MM.1S (cell line): ENCODE data around the gene SGPL1.
"Not testable (repeated sequence)": the region's sequence is repeated elsewhere in the genome, so short reads cannot be mapped to it uniquely, and the experiment has no call there.

ENCODE experiments used
- DNase-seq: peaks from one replicate; pipeline ENCODE4 v3.0.0-alpha.2; 2015
- H2AFZ ChIP-seq: fragments of 300-600 bp; sonication (generic); 2 replicates; pipeline ENCODE4 v1.6.0; 2016; ENCODE audit warnings: antibody characterized with exemption, low read length
- H3F3A ChIP-seq: fragments of 300-600 bp; sonication (generic); 2 replicates; pipeline ENCODE4 v1.6.1; 2016; ENCODE audit warnings: mild to moderate bottlenecking, antibody characterized with exemption, low read length, moderate library complexity, mixed read lengths; ENCODE audit not compliant: insufficient read depth
- H3K27ac ChIP-seq: fragments of 300-600 bp; sonication (generic); 2 replicates; pipeline ENCODE4 v1.5.1; 2016; ENCODE audit warnings: mild to moderate bottlenecking, low read length
- H3K27me3 ChIP-seq: fragments of 300-600 bp; sonication (generic); replicated peaks from 2 replicates; pipeline ENCODE4 v1.6.0; 2016; ENCODE audit warnings: low read length; ENCODE audit not compliant: insufficient read depth
- H3K36me3 ChIP-seq: fragments of 300-600 bp; sonication (generic); replicated peaks from 2 replicates; pipeline ENCODE4 v1.6.1; 2016; ENCODE audit warnings: mild to moderate bottlenecking, low read length, mixed read lengths; ENCODE audit not compliant: insufficient read depth
- H3K4me1 ChIP-seq: fragments of 300-600 bp; sonication (generic); 2 replicates; pipeline ENCODE4 v1.6.1; 2016; ENCODE audit warnings: low read length, mixed read lengths
- H3K4me2 ChIP-seq: fragments of 300-600 bp; sonication (generic); 2 replicates; pipeline ENCODE4 v1.6.0; 2016; ENCODE audit warnings: low read depth, low read length
- H3K4me3 ChIP-seq: fragments of 300-600 bp; sonication (generic); 2 replicates; pipeline ENCODE4 v1.5.1; 2016; ENCODE audit warnings: low read length, mixed read lengths
- H3K79me2 ChIP-seq: fragments of 300-600 bp; sonication (generic); 2 replicates; pipeline ENCODE4 v1.6.1; 2016; ENCODE audit warnings: mixed run types, low read length, mixed read lengths
- H3K9ac ChIP-seq: fragments of 300-600 bp; sonication (generic); 2 replicates; pipeline ENCODE4 v1.6.1; 2016; ENCODE audit warnings: low read length, mixed read lengths
- H3K9me2 ChIP-seq: fragments of 300-600 bp; sonication (generic); replicated peaks from 2 replicates; pipeline ENCODE4 v1.6.1; 2016; ENCODE audit warnings: mild to moderate bottlenecking, low read length, mixed read lengths; ENCODE audit not compliant: insufficient read depth
- H3K9me3 ChIP-seq: fragments of 300-600 bp; sonication (generic); replicated peaks from 2 replicates; pipeline ENCODE4 v1.6.1; 2016; ENCODE audit warnings: mild to moderate bottlenecking, low read length, mixed read lengths; ENCODE audit not compliant: insufficient read depth
- H4K20me1 ChIP-seq: fragments of 300-600 bp; sonication (generic); 2 replicates; pipeline ENCODE4 v1.6.1; 2016; ENCODE audit warnings: mild to moderate bottlenecking, low read length, moderate library complexity, mixed read lengths; ENCODE audit not compliant: insufficient read depth
- CTCF ChIP-seq: fragments of 300-600 bp; sonication (generic); IDR thresholded peaks from 2 replicates; pipeline ENCODE4 v1.5.1; 2016; ENCODE audit warnings: antibody characterized with exemption, low read length, mixed read lengths
- EZH2 ChIP-seq: fragments of 300-600 bp; sonication (generic); optimal IDR thresholded peaks from 2 replicates; pipeline ENCODE3; 2017; ENCODE audit warnings: low read depth, mild to moderate bottlenecking, antibody characterized with exemption, low read length, mixed read lengths
- EZH2phosphoT487 ChIP-seq: fragments of 300-600 bp; sonication (generic); IDR thresholded peaks from 2 replicates; pipeline ENCODE4 v1.6.1; 2018; ENCODE audit warnings: antibody characterized with exemption, low read length

The SGPL1 gene

GRCh38 chr10:70917226-70917625 is 101.5 kb downstream of the SGPL1 start:
- H3F3A ChIP-seq: no peaks in the 10 kb centered on the region
- H3K36me3 ChIP-seq: no peaks in the 10 kb centered on the region
- no peak overlapping the region for H2AFZ ChIP-seq
- no peaks in the 10 kb centered on the region for H4K20me1 ChIP-seq
- H3K27me3 ChIP-seq: peaks cover 79% of the 10 kb centered on the region
- H3K9me3 ChIP-seq: no peaks in the 10 kb centered on the region
- TF ChIP-seq CTCF (no peak), EZH2 (no peak), EZH2phosphoT487 (no peak)
- DNase-seq: no peak
- no peak overlapping the region for H3K27ac ChIP-seq
- no peaks in the 10 kb centered on the region for H3K9me2 ChIP-seq
- H3K4me1 ChIP-seq: no peaks in the 10 kb centered on the region; the same call in 1 of the 2 replicates
- no peaks in the 10 kb centered on the region for H3K79me2 ChIP-seq
- H3K4me2 ChIP-seq: no peak overlapping the region
- H3K9ac ChIP-seq: no peak overlapping the region
- no peak overlapping the region for H3K4me3 ChIP-seq

- no peaks in the 10 kb centered on the region for H3K9me2 ChIP-seq
- no peaks in the 10 kb centered on the region for H3K36me3 ChIP-seq
- DNase-seq: no peak
- H3K79me2 ChIP-seq: no peaks in the 10 kb centered on the region
- no peak overlapping the region for H3K9ac ChIP-seq
- peaks cover 75% of the 10 kb centered on the region for H3K27me3 ChIP-seq
- H3K4me3 ChIP-seq: no peak overlapping the region
- H3K4me1 ChIP-seq: no peaks in the 10 kb centered on the region; the same call in 1 of the 2 replicates
- H3K9me3 ChIP-seq: no peaks in the 10 kb centered on the region
- TF ChIP-seq EZH2phosphoT487: no peak
- no peak for TF ChIP-seq EZH2
- no peak for TF ChIP-seq CTCF
- H3K27ac ChIP-seq: no peak overlapping the region
- no peaks in the 10 kb centered on the region for H3F3A ChIP-seq
- H4K20me1 ChIP-seq: no peaks in the 10 kb centered on the region
- H3K4me2 ChIP-seq: no peak overlapping the region
- H2AFZ ChIP-seq: no peak overlapping the region
These were observed 101.9 kb downstream of the SGPL1 start for GRCh38 chr10:70917635-70918034.

GRCh38 chr10:70918851-70919530 is 103.2 kb downstream of the SGPL1 start:
- H3K79me2 ChIP-seq: no peaks in the 10 kb centered on the region
- no peak overlapping the region for H3K27ac ChIP-seq
- H3K9me3 ChIP-seq: no peaks in the 10 kb centered on the region
- H3K9ac ChIP-seq: no peak overlapping the region
- H4K20me1 ChIP-seq: no peaks in the 10 kb centered on the region
- H2AFZ ChIP-seq: no peak overlapping the region
- no peaks in the 10 kb centered on the region for H3K9me2 ChIP-seq
- H3K4me3 ChIP-seq: no peak overlapping the region; the same call in 1 of the 2 replicates
- H3K4me2 ChIP-seq: peak overlapping the region; percentile 58; the same call in 1 of the 2 replicates
- H3K27me3 ChIP-seq: peaks cover 62% of the 10 kb centered on the region
- no peak for TF ChIP-seq EZH2
- no peak for TF ChIP-seq CTCF
- TF ChIP-seq EZH2phosphoT487: no peak
- DNase-seq: peak; percentile 25
- H3K4me1 ChIP-seq: no peaks in the 10 kb centered on the region; the same call in 1 of the 2 replicates
- H3K36me3 ChIP-seq: no peaks in the 10 kb centered on the region
- H3F3A ChIP-seq: no peaks in the 10 kb centered on the region

- not testable (repeated sequence) for H3K9me3 ChIP-seq, H3K27ac ChIP-seq, H3K4me1 ChIP-seq, H3K4me3 ChIP-seq, H3K9ac ChIP-seq, H3F3A ChIP-seq, H2AFZ ChIP-seq, H4K20me1 ChIP-seq, H3K79me2 ChIP-seq, H3K9me2 ChIP-seq, H3K36me3 ChIP-seq, DNase-seq, H3K4me2 ChIP-seq
- peaks cover 57% of the 10 kb centered on the region for H3K27me3 ChIP-seq
These were observed 104.2 kb downstream of the SGPL1 start for GRCh38 chr10:70919906-70920305.
